ENCODE data around the gene RNF141. TPM values are rescaled to one million over a fixed set of nuclear protein-coding genes. Genes with fewer than 3 reads are reported as not detected.

The RNF141 gene
- total RNA-seq, 1 experiment from 2014 or later = 23.2 TPM

- no peak overlapping the region for H3K27ac Mint-ChIP-seq
- H3K4me1 Mint-ChIP-seq = peaks cover 3% of the 10 kb centered on the region
- CTCF ChIA-PET = interaction anchor here (0.9 kb wide), 1 partner anchor 58 kb away, joined by 4 read pairs; the partner anchor contains the start of gene RNF141
- no peaks in the 10 kb centered on the region for H3K9me3 Mint-ChIP-seq
- DNase-seq (ENCODE audit: low spot score) (no peak), ATAC-seq (no peak)
- TF ChIP-seq FOXK1 (CRISPR knock-in tag; IDR thresholded peaks at IDR 0.05) (no peak), ZNF317 (CRISPR knock-in tag; IDR thresholded peaks at IDR 0.05; ENCODE audit: borderline replicate concordance, low read depth) (no peak), SOX15 (CRISPR knock-in tag; IDR thresholded peaks at IDR 0.05) (no peak), NFYB (CRISPR knock-in tag; conservative IDR thresholded peaks at IDR 0.05; ENCODE audit: low read depth) (no peak), ZBTB21 (CRISPR knock-in tag; IDR thresholded peaks at IDR 0.05; ENCODE audit: borderline replicate concordance) (no peak), ETV6 (CRISPR knock-in tag; IDR thresholded peaks at IDR 0.05) (no peak), SMAD3 (CRISPR knock-in tag; IDR thresholded peaks at IDR 0.05; ENCODE audit: borderline replicate concordance) (no peak), CDX4 (CRISPR knock-in tag; IDR thresholded peaks at IDR 0.05; ENCODE audit: borderline replicate concordance) (no peak)
- POLR2A ChIA-PET = no interaction called here
- H3K4me3 Mint-ChIP-seq = no peak overlapping the region
- no peaks in the 10 kb centered on the region; the same call in 1 of the 2 replicates for H3K27me3 Mint-ChIP-seq (ENCODE audit: low read depth)
- no peaks in the 10 kb centered on the region for H3K36me3 Mint-ChIP-seq
Observed at GRCh38 chr11:10483174-10483573, 57.8 kb downstream of the RNF141 start.

- no peaks in the 10 kb centered on the region for H3K9me3 Mint-ChIP-seq
- H3K36me3 Mint-ChIP-seq = no peaks in the 10 kb centered on the region
- H3K4me1 Mint-ChIP-seq = no peaks in the 10 kb centered on the region
- H3K4me3 Mint-ChIP-seq = no peak overlapping the region
- no peaks in the 10 kb centered on the region; the same call in 1 of the 2 replicates for H3K27me3 Mint-ChIP-seq (ENCODE audit: low read depth)
- CTCF ChIA-PET = interaction anchor here (0.6 to 0.8 kb wide), 2 partner anchors 145 to 247 kb away, joined by 3 read pairs; no protein-coding TSS in a partner anchor
- POLR2A ChIA-PET = no interaction called here
- no peak for DNase-seq (ENCODE audit: low spot score)
- no peak overlapping the region for H3K27ac Mint-ChIP-seq
- ATAC-seq = no peak
- TF ChIP-seq ZNF232 (CRISPR knock-in tag; IDR thresholded peaks at IDR 0.05) = no peak
- no peak for TF ChIP-seq USF1 (CRISPR knock-in tag; IDR thresholded peaks at IDR 0.05)
- no peak for TF ChIP-seq ATF1 (CRISPR knock-in tag; IDR thresholded peaks at IDR 0.05)
- TF ChIP-seq CREM (CRISPR knock-in tag; IDR thresholded peaks at IDR 0.05) = no peak
- TF ChIP-seq ZNF425 (CRISPR knock-in tag; conservative IDR thresholded peaks at IDR 0.05) = no peak
- TF ChIP-seq MLX (CRISPR knock-in tag; IDR thresholded peaks at IDR 0.05) = no peak
- no peak for TF ChIP-seq TEAD4 (CRISPR knock-in tag; IDR thresholded peaks at IDR 0.05)
- no peak for TF ChIP-seq IRF1 (CRISPR knock-in tag; IDR thresholded peaks at IDR 0.05)
- TF ChIP-seq GABPB1 (CRISPR knock-in tag; IDR thresholded peaks at IDR 0.05) = no peak
- TF ChIP-seq ATF6 (CRISPR knock-in tag; IDR thresholded peaks at IDR 0.05) = no peak
- TF ChIP-seq FOXK1 (CRISPR knock-in tag; IDR thresholded peaks at IDR 0.05) = no peak
- TF ChIP-seq SMAD3 (CRISPR knock-in tag; IDR thresholded peaks at IDR 0.05; ENCODE audit: borderline replicate concordance) = no peak
- no peak for TF ChIP-seq ZBTB21 (CRISPR knock-in tag; IDR thresholded peaks at IDR 0.05; ENCODE audit: borderline replicate concordance)
- no peak for TF ChIP-seq ETV6 (CRISPR knock-in tag; IDR thresholded peaks at IDR 0.05)
Observed at GRCh38 chr11:10481560-10482349, 59.2 kb downstream of the RNF141 start.

Measured in WTC11 (cell line).